SU-DHL-6 (cell line): Measurements from ENCODE around the gene P2RY6.

Experiments used
- H2AFZ ChIP-seq: fragments of 200-600 bp; sonication (generic); 2 replicates; pipeline ENCODE4 v1.6.1; 2014; ENCODE audit warnings: low read depth, mild to moderate bottlenecking, moderate library complexity, mixed read lengths, antibody characterized with exemption, low read length; ENCODE audit not compliant: severe bottlenecking
- H3F3A ChIP-seq: fragments of 200-600 bp; shearing (Covaris generic); 2 replicates; pipeline ENCODE4 v1.6.0; 2016; ENCODE audit warnings: antibody characterized with exemption, mild to moderate bottlenecking; ENCODE audit not compliant: insufficient read depth
- H3K27ac ChIP-seq: fragments of 200-600 bp; sonication (generic); 2 replicates; pipeline ENCODE4 v1.5.1; 2016; ENCODE audit warnings: low read depth, mild to moderate bottlenecking, low read length, moderate library complexity, mixed read lengths
- H3K27me3 ChIP-seq: fragments of 200-600 bp; sonication (generic), shearing (Covaris generic); 2 replicates; pipeline ENCODE4 v1.6.0; 2014; ENCODE audit warnings: mild to moderate bottlenecking, low read length
- H3K36me3 ChIP-seq: fragments of 200-600 bp; sonication (generic); 2 replicates; pipeline ENCODE4 v1.6.1; 2014; ENCODE audit warnings: mild to moderate bottlenecking, low read length, mixed read lengths
- H3K4me2 ChIP-seq: fragments of 300-600, 200-600 bp; shearing (Covaris generic), sonication (generic); 2 replicates; pipeline ENCODE4 v1.6.0; 2014; ENCODE audit warnings: low read length, low read depth, mild to moderate bottlenecking; ENCODE audit not compliant: poor library complexity, severe bottlenecking
- H3K4me3 ChIP-seq: fragments of 200-600 bp; sonication (generic); 2 replicates; pipeline ENCODE4 v1.5.1; 2014; ENCODE audit warnings: antibody characterized with exemption, low read length, mild to moderate bottlenecking, mixed read lengths; ENCODE audit not compliant: insufficient read depth, poor library complexity, severe bottlenecking
- H3K79me2 ChIP-seq: fragments of 200-600 bp; sonication (generic); 2 replicates; pipeline ENCODE4 v1.6.1; 2014; ENCODE audit warnings: mild to moderate bottlenecking, low read length, moderate library complexity; ENCODE audit not compliant: insufficient read depth
- H3K9ac ChIP-seq: fragments of 200-600 bp; sonication (generic); 2 replicates; pipeline ENCODE4 v1.7.0; 2014; ENCODE audit warnings: mild to moderate bottlenecking, low read length
- H3K9me2 ChIP-seq: fragments of 200-600 bp; sonication (generic); replicated peaks from 2 replicates; pipeline ENCODE4 v1.6.1; 2014; ENCODE audit warnings: low read length; ENCODE audit not compliant: insufficient read depth
- H3K9me3 ChIP-seq: fragments of 200-600 bp; sonication (generic); 2 replicates; pipeline ENCODE4 v1.6.1; 2014; ENCODE audit warnings: low read length, mixed read lengths; ENCODE audit not compliant: insufficient read depth
- H4K20me1 ChIP-seq: fragments of 200-600 bp; sonication (generic); 2 replicates; pipeline ENCODE4 v1.6.1; 2014; ENCODE audit warnings: low read depth, mild to moderate bottlenecking, antibody characterized with exemption, low read length, moderate library complexity, mixed read lengths
- EZH2phosphoT487 ChIP-seq: fragments of 200-600 bp; sonication (generic), shearing (Covaris generic); conservative IDR thresholded peaks from 2 replicates; pipeline ENCODE4 v1.6.1; 2018; ENCODE audit warnings: mild to moderate bottlenecking, antibody characterized with exemption, low read length, moderate library complexity, mixed read lengths
- TF ChIP-seq, protein P1 (sequence below): fragments of 200-600 bp; sonication (generic); IDR thresholded peaks from one replicate; pipeline ENCODE4 v1.5.1; 2017; ENCODE audit warnings: antibody characterized with exemption, mild to moderate bottlenecking, low read length, moderate library complexity; ENCODE audit not compliant: insufficient read depth, poor library complexity, severe bottlenecking

The P2RY6 gene

DNA sequence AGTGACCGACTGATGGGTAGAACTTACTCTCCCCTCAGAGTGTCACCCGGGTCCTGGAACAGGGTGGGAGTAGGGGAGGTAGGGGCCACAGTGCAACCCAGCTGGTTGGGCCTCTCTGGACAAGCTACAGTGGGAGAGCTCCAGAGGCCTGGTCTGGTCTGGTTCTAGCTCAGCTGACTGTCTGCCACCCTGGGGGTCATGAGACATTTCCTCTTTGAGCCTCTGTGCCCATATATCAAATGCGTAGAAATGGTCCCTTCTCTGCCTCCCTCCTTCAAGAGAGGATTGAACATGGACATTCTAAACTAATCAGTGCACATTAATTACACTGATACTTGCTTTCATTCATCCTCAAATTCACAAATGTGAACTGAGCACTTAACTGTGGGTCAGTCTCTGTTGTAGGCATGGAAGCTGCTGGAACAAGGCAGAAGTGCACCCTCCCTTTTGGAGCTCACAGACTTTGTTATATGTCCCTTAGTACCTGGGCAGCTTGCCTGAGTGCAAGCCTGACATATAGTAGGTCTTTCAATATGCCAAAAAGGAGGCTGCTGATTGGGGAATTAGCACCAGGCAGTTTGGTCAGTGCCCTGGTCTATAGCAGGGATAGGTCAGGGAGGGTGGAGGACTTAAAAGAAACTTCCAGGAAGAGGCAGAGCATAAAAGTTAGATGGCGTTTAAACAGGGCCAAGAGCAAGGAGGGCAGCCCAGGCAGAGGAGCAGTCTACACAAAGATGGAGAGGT, 61.7 kb downstream of the P2RY6 start:
- no peak overlapping the region for H3K4me3 ChIP-seq
- TF ChIP-seq, protein P1, sequence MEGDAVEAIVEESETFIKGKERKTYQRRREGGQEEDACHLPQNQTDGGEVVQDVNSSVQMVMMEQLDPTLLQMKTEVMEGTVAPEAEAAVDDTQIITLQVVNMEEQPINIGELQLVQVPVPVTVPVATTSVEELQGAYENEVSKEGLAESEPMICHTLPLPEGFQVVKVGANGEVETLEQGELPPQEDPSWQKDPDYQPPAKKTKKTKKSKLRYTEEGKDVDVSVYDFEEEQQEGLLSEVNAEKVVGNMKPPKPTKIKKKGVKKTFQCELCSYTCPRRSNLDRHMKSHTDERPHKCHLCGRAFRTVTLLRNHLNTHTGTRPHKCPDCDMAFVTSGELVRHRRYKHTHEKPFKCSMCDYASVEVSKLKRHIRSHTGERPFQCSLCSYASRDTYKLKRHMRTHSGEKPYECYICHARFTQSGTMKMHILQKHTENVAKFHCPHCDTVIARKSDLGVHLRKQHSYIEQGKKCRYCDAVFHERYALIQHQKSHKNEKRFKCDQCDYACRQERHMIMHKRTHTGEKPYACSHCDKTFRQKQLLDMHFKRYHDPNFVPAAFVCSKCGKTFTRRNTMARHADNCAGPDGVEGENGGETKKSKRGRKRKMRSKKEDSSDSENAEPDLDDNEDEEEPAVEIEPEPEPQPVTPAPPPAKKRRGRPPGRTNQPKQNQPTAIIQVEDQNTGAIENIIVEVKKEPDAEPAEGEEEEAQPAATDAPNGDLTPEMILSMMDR: no peak
- no peak for TF ChIP-seq EZH2phosphoT487
- no peak overlapping the region for H2AFZ ChIP-seq
- H3K9me3 ChIP-seq: no peaks in the 10 kb centered on the region
- no peaks in the 10 kb centered on the region for H3F3A ChIP-seq
- H3K79me2 ChIP-seq: no peaks in the 10 kb centered on the region
- no peak overlapping the region for H3K9ac ChIP-seq
- H3K27me3 ChIP-seq: no peaks in the 10 kb centered on the region
- no peaks in the 10 kb centered on the region for H3K9me2 ChIP-seq
- H3K27ac ChIP-seq: no peak overlapping the region
- H3K4me2 ChIP-seq: no peak overlapping the region
- H3K36me3 ChIP-seq: no peaks in the 10 kb centered on the region
- no peaks in the 10 kb centered on the region for H4K20me1 ChIP-seq

DNA sequence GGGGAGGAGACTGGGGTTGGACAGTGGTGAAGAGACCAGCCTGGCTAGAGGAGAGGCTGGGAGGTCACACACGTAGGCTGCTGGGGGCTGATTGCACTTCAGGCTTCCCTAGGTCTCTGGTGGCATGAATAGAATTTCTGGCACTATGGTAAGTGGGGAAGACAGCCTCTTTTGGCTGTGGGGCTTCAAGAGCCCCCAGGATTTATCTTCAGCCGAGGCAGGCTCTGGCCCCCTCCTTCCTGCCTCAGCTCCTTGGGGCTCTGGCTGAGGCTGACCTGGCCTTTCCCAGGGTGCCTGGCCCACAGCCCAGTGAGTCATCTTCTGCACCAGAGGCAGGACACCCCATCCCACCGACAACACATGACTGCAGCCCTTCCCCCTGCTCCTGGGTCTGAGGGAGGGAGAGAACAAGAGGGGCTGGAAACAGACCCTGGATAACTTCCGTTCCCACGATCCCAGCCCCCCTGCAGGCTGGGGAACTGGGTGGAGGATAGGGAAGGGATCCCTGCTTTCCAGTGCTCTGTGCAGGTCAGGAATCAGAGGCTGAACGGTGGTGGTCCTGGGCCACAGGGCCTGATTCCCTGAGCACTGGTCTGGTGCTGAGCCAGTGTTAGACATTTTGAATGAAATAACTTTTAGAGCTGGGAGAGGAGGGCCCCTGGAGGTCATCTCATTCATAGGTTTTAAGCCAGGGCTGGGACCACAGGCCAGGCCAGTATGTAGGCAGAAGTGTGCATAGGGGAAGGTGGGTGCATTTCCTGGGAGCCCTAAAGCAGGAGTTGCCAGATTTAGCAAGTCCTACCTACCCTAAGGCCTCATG, 62.5 kb downstream of the P2RY6 start:
- Histone ChIP-seq H3K79me2 (no peaks in the 10 kb centered on the region), H3K4me3 (no peak overlapping the region), H2AFZ (no peak overlapping the region), H3K9ac (no peak overlapping the region), H3K9me2 (no peaks in the 10 kb centered on the region), H4K20me1 (no peaks in the 10 kb centered on the region), H3K9me3 (no peaks in the 10 kb centered on the region), H3F3A (no peaks in the 10 kb centered on the region), H3K27ac (no peak overlapping the region), H3K4me2 (no peak overlapping the region), H3K36me3 (no peaks in the 10 kb centered on the region), H3K27me3 (no peaks in the 10 kb centered on the region)
- TF ChIP-seq, protein P1: no peak
- no peak for TF ChIP-seq EZH2phosphoT487

DNA sequence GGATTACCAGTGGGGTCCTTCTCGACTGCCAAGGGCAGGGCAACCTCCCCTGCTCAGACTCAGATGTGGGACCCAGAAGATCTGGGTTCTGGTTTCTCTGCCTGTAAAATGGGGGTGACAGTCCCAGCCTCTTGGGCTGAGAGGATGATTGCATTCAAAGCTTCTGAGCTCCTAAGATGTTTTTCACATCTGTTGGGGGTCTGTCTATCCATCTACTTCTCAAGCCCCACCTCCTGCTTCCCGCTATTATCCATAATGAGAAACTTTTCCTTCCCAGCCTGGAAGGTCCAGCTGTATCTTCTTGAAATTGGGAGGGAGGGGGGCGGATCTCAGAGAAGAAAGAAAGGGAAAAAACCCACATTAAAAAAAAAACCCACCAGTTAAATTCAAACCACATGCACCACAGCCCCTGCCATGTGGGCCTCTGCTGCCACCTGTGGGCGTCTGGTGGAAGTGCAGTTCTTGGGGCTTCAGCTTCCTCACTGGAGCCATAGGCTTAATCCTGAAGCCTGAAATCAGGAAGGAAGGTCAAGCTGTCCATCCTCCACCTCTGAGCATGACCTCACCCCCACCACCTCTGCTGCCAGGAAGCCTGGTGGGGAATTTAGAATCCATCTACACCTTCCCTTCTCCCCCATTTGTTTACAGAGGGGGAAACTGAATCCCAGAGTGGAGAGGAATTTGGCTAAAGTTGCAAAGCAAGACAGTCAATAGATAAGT, 63.2 kb downstream of the P2RY6 start:
- Histone ChIP-seq H3F3A (no peaks in the 10 kb centered on the region), H3K27ac (no peak overlapping the region), H3K4me3 (no peak overlapping the region), H3K9me2 (no peaks in the 10 kb centered on the region), H3K36me3 (no peaks in the 10 kb centered on the region), H2AFZ (no peak overlapping the region), H3K27me3 (no peaks in the 10 kb centered on the region), H3K9me3 (no peaks in the 10 kb centered on the region), H3K79me2 (no peaks in the 10 kb centered on the region), H3K4me2 (no peak overlapping the region), H4K20me1 (no peaks in the 10 kb centered on the region), H3K9ac (no peak overlapping the region)
- TF ChIP-seq, protein P1: peak; percentile 86
- TF ChIP-seq EZH2phosphoT487: no peak
